ENCODE measurements around the gene MOB4. TPM values are rescaled to one million over a fixed set of nuclear protein-coding genes. Genes with fewer than 3 reads are reported as not detected.
"Not testable (repeated sequence)": the region's sequence is repeated elsewhere in the genome, so short reads cannot be mapped to it uniquely, and the experiment has no call there.

MOB4 gene
- total RNA-seq, 1 donor, result 44.5 TPM

DNA sequence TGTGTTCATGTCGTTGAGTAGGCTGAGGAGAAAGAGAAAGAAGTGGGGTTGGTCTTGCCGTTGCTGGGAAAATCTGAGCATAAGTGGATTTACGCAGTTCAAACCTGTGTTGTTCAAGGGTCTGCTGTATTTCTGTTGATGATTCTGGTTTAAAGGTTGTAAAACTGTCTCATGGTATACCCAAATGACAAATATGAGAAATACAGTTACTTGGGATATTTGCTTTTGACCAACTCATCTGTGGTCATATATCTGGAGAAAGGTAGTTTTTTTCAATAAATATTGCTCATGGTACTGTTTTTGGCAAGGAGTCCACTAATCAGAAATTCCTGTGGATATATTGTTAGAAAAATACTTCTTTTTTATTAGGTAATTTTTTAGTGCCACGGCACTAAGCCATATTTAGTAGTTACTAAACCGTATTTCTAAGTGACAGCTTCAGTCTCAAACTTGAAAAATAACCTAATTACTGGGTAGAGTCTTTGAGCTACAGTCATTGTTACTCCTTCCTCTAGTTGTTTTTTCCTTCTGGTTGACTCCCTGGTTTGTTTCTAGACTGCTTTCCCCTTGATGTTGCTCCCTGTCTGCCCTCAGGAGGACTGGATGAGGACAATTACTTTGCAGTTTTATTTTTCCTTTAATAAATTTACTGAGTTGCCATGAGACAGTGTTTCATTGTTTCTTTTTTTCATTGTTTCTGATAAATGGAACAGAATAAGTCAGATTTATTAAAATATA, 31.5 kb downstream of the MOB4 start:
- no peak overlapping the region for H3K4me3 ChIP-seq (ENCODE audit: low read depth, low read length)
- no peak for DNase-seq (ENCODE audit: low read depth)

DNA sequence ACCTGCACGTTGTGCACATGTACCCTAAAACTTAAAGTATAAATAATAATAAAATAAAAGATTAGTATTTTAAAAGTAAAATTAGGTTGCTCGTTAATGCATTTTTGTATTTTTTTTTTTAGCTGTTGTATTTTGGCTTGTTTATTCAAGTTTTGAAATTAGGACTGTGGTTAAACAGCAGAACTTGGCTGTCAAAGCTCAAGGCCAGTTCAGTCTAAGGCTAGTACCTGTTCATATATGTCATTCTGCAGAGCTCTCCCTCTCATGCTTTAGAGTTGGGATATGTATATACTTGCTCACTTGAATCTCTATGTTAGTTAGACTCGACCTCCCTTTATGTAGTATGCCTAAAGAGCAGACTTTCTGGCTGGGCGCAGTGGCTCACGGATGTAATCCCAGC, 32.7 kb downstream of the MOB4 start:
- DNase-seq (ENCODE audit: low read depth), result no peak
- TF ChIP-seq, protein P1, sequence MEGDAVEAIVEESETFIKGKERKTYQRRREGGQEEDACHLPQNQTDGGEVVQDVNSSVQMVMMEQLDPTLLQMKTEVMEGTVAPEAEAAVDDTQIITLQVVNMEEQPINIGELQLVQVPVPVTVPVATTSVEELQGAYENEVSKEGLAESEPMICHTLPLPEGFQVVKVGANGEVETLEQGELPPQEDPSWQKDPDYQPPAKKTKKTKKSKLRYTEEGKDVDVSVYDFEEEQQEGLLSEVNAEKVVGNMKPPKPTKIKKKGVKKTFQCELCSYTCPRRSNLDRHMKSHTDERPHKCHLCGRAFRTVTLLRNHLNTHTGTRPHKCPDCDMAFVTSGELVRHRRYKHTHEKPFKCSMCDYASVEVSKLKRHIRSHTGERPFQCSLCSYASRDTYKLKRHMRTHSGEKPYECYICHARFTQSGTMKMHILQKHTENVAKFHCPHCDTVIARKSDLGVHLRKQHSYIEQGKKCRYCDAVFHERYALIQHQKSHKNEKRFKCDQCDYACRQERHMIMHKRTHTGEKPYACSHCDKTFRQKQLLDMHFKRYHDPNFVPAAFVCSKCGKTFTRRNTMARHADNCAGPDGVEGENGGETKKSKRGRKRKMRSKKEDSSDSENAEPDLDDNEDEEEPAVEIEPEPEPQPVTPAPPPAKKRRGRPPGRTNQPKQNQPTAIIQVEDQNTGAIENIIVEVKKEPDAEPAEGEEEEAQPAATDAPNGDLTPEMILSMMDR (IDR thresholded peaks at IDR 0.05; ENCODE audit: insufficient read depth, low read depth, low read length), result no peak
- no peak overlapping the region for H3K4me3 ChIP-seq (ENCODE audit: low read depth, low read length)

More for the DNA sequence above, 31.5 kb downstream of the MOB4 start:
- TF ChIP-seq, protein P1 (IDR thresholded peaks at IDR 0.05; ENCODE audit: insufficient read depth, low read depth, low read length), result no peak

DNA sequence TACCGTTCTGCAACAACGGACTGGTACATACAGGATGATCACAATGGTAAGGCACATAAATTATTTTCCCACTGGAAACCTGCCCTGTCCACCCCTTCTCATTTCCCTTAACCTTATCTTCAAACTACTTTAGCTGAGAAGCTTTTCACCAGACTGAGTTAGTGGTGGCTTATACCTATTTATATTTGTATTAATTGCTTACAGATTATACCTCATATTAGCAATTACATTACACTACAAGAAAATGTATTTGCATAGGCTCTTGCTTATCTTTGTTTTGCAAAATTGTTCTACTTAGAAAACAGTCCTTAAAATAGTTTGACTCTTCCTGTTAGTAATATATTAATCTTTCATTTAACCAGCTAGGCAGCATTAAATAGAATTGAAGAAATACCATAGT, 35.4 kb downstream of the MOB4 start:
- not testable (repeated sequence) for H3K4me3 ChIP-seq (ENCODE audit: low read depth, low read length); DNase-seq (ENCODE audit: low read depth)

DNA sequence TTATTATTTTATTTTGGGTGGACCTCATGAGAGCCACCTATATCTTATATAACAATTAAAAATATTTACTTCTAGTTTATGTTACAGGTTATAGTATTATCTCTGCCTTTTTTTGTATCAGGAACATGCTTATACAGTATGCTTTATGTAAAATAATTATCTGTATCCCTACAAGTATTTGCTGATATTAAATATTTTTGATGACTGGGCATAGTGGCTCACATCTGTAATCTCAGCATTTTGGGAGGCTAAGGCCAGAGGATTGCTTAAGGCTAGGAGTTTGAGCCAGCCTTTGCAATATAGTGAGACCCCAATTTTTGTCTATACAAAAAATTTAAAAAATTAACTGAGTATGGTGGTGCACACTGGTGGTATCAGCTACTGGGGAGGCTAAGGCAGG, 39.6 kb downstream of the MOB4 start:
- H3K4me3 ChIP-seq (ENCODE audit: low read depth, low read length), result no peak overlapping the region
- TF ChIP-seq, protein P1 (IDR thresholded peaks at IDR 0.05; ENCODE audit: insufficient read depth, low read depth, low read length), result no peak

DNA sequence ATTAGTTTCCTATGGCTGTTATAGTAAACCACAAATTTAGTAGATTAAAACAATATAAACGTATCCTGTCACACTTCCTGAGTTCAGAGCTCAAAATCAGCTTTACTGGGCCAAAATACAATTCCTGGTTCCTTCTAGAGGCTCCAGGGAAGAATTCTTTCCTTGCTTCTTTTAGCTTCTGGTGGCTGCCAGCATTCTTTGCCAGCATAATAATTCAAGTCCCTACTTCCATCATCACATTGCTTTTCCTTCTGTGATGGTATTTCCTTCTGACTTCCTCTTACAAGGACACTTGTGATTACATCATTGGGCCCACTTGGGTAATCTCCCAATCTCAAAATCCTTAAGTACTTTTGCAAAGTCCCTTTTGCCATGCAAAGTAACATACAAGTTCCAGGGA, 40.6 kb downstream of the MOB4 start:
- TF ChIP-seq, protein P1 (IDR thresholded peaks at IDR 0.05; ENCODE audit: insufficient read depth, low read depth, low read length), result no peak
- no peak overlapping the region for H3K4me3 ChIP-seq (ENCODE audit: low read depth, low read length)
- DNase-seq (ENCODE audit: low read depth), result peak; percentile 6

More for the DNA sequence above, 39.6 kb downstream of the MOB4 start:
- DNase-seq (ENCODE audit: low read depth), result no peak

DNA sequence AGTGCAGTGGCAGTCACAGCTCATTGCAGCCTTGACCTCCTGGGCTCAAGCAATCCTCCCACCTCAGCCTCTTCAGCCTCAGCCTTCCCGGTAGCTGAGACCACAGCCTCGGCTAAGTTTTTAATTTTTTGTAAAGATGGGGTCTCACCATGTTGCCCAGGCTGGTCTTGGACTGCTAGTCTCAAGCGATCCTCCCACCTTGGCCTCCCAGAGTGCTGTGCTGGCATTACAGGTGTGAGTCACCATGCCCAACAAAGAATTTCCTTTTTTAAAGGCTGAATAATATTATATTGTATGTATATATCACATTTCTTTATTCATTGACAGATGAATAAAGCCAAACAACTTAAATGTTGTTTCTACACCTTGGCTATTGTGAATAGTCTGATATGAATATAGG, 42.5 kb downstream of the MOB4 start:
- no peak overlapping the region for H3K4me3 ChIP-seq (ENCODE audit: low read depth, low read length)
- no peak for DNase-seq (ENCODE audit: low read depth)
- TF ChIP-seq, protein P1 (IDR thresholded peaks at IDR 0.05; ENCODE audit: insufficient read depth, low read depth, low read length), result no peak

DNA sequence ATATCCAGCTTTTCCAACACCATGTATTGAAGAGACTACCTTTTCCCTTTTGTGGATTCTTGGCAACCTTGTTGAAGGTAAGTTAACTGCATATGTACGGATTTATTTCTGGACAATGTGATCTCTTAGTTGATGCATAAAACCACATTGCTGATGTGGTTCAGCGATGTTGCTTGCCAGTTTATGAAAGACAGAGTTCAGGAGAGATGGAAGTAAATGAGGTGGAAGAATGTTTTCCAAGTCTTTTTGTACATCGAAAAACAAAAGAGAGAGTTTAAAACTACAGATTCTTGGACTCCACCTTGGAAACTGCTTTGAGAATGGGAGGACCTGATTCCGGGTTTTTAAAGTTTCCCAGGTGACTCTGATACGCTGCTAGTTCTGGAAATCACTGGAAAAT, 43.8 kb downstream of the MOB4 start:
- H3K4me3 ChIP-seq (ENCODE audit: low read depth, low read length), result no peak overlapping the region
- TF ChIP-seq, protein P1 (IDR thresholded peaks at IDR 0.05; ENCODE audit: insufficient read depth, low read depth, low read length), result no peak
- DNase-seq (ENCODE audit: low read depth), result no peak
